NCI-H2196 treated with DMSO at 0.1 percent for 48 hours (cell line): ENCODE measurements around the gene CCDC61.

ENCODE experiments used
- DNase-seq: peaks from one replicate; lab custom pipeline; 2025; ENCODE audit not compliant: unreplicated experiment; lab: John Stamatoyannopoulos, UW

The CCDC61 gene

GRCh38 chr19:45973553-45974338, 21.5 kb upstream of the CCDC61 start, which contains the start of gene NOVA2:
Gene NOVA2 (minus strand): TSS chr19:45973865. CDS start chr19:45973351, 514 bp downstream.
- peak; percentile 75 for DNase-seq

GRCh38 chr19:45975306-45976070, 19.8 kb upstream of the CCDC61 start:
- no peak for DNase-seq

GRCh38 chr19:45976178-45976577, 19.1 kb upstream of the CCDC61 start:
- no peak for DNase-seq

GRCh38 chr19:45978156-45978555, 17.1 kb upstream of the CCDC61 start:
- DNase-seq = no peak

- no peak for DNase-seq
Measured at GRCh38 chr19:45981350-45981749, 13.9 kb upstream of the CCDC61 start.

- no peak for DNase-seq
Measured at GRCh38 chr19:45985321-45985720, 9.9 kb upstream of the CCDC61 start.

- no peak for DNase-seq
Measured at GRCh38 chr19:45990113-45990728, 5.0 kb upstream of the CCDC61 start.

- no peak for DNase-seq
Measured at GRCh38 chr19:45994456-45994997, 740 bp upstream of the CCDC61 start.

- DNase-seq = no peak
Measured at GRCh38 chr19:45995715-45996385, 583 bp downstream of the CCDC61 start.

GRCh38 chr19:45996933-45997332, 1.7 kb downstream of the CCDC61 start:
- no peak for DNase-seq

- DNase-seq = no peak
Measured at GRCh38 chr19:45998834-45999233, 3.6 kb downstream of the CCDC61 start.

- DNase-seq = peak; percentile 9
Measured at GRCh38 chr19:45999653-46000121, 4.4 kb downstream of the CCDC61 start.

- DNase-seq = peak; percentile 7
Measured at GRCh38 chr19:46000491-46001246, 5.4 kb downstream of the CCDC61 start.

GRCh38 chr19:46002678-46003275, 7.5 kb downstream of the CCDC61 start:
- no peak for DNase-seq

- no peak for DNase-seq
Measured at GRCh38 chr19:46006411-46006810, 11.1 kb downstream of the CCDC61 start.

GRCh38 chr19:46009530-46010510, 14.6 kb downstream of the CCDC61 start:
- peak; percentile 51 for DNase-seq

- DNase-seq = no peak
Measured at GRCh38 chr19:46014534-46014933, 19.3 kb downstream of the CCDC61 start.

GRCh38 chr19:46014941-46015686, 19.8 kb downstream of the CCDC61 start:
- peak; percentile 82 for DNase-seq
